Trophoblast cell (in vitro differentiated cells and primary cell): Measurements from ENCODE around the gene MKRN2OS.

Experiments used
- DNase-seq, 2 donors: peaks; one replicate each; pipeline ENCODE4 v3.0.0-alpha.2; 2016
- H2AFZ ChIP-seq: 2 replicates; pipeline ENCODE4 v1.6.1; 2013; ENCODE audit warnings: low read length, moderate library complexity, mild to moderate bottlenecking; ENCODE audit not compliant: insufficient read depth, poor library complexity
- H2AK5ac ChIP-seq: 2 replicates; pipeline ENCODE4 v1.6.1; 2013; ENCODE audit warnings: mild to moderate bottlenecking, low read length
- H2BK120ac ChIP-seq: 2 replicates; pipeline ENCODE4 v1.6.1; 2013; ENCODE audit warnings: low read length, mild to moderate bottlenecking, moderate library complexity; ENCODE audit not compliant: insufficient read depth, poor library complexity
- H2BK12ac ChIP-seq: 2 replicates; pipeline ENCODE4 v1.6.1; 2013; ENCODE audit warnings: mild to moderate bottlenecking, low read length, moderate library complexity
- H2BK5ac ChIP-seq: 2 replicates; pipeline ENCODE4 v1.6.1; 2013; ENCODE audit warnings: low read length, low read depth, moderate library complexity, mild to moderate bottlenecking; ENCODE audit not compliant: poor library complexity
- H3K14ac ChIP-seq: 2 replicates; pipeline ENCODE4 v1.6.1; 2013; ENCODE audit warnings: mild to moderate bottlenecking, low read length
- H3K18ac ChIP-seq: 2 replicates; pipeline ENCODE4 v1.6.1; 2013; ENCODE audit warnings: mild to moderate bottlenecking, low read length
- H3K23ac ChIP-seq: 2 replicates; pipeline ENCODE4 v1.6.1; 2013; ENCODE audit warnings: low read length
- H3K27ac ChIP-seq: 2 replicates; pipeline ENCODE4 v1.5.1; 2013; ENCODE audit warnings: low read depth, mild to moderate bottlenecking, inconsistent platforms, low read length, moderate library complexity
- H3K27me3 ChIP-seq: 2 replicates; pipeline ENCODE4 v1.6.1; 2013; ENCODE audit warnings: inconsistent platforms, mild to moderate bottlenecking, low read length, moderate library complexity; ENCODE audit not compliant: insufficient read depth
- H3K36me3 ChIP-seq, 2 experiments: 1 replicate in 1 of 2; 2 replicates in 1 of 2; pipeline ENCODE4 v1.6.1; 2013; ENCODE audit warnings: low read length in 2 of 2, mild to moderate bottlenecking in 2 of 2, moderate library complexity in 1 of 2; ENCODE audit not compliant: insufficient read depth in 2 of 2, control insufficient read depth in 1 of 2
- H3K4ac ChIP-seq: 2 replicates; pipeline ENCODE4 v1.6.1; 2013; ENCODE audit warnings: low read depth, mild to moderate bottlenecking, low read length, moderate library complexity
- H3K4me1 ChIP-seq, 2 experiments: 1 replicate in 1 of 2; 2 replicates in 1 of 2; pipeline ENCODE4 v1.6.1; 2013; ENCODE audit warnings: low read length in 2 of 2, mild to moderate bottlenecking in 2 of 2, moderate library complexity in 1 of 2; ENCODE audit not compliant: insufficient read depth in 2 of 2, control insufficient read depth in 1 of 2
- H3K4me2 ChIP-seq: 2 replicates; pipeline ENCODE4 v1.6.1; 2013; ENCODE audit warnings: inconsistent platforms, mild to moderate bottlenecking, low read length, moderate library complexity
- H3K4me3 ChIP-seq: 2 replicates; pipeline ENCODE4 v1.5.1; 2013; ENCODE audit warnings: mild to moderate bottlenecking, low read depth, low read length, inconsistent platforms
- H3K79me1 ChIP-seq: one replicate; pipeline ENCODE4 v1.6.1; 2013; ENCODE audit warnings: low read length
- H3K79me2 ChIP-seq: 2 replicates; pipeline ENCODE4 v1.6.1; 2013; ENCODE audit warnings: low read length, mild to moderate bottlenecking; ENCODE audit not compliant: control insufficient read depth, insufficient read depth, poor library complexity
- H3K9ac ChIP-seq: 2 replicates; pipeline ENCODE4 v1.6.1; 2013; ENCODE audit warnings: mild to moderate bottlenecking, low read length
- H3K9me3 ChIP-seq: 2 replicates; pipeline ENCODE4 v1.6.1; 2013; ENCODE audit warnings: low read depth, mild to moderate bottlenecking, control low read depth, inconsistent platforms, low read length; ENCODE audit not compliant: insufficient read depth
- H4K12ac ChIP-seq: 2 replicates; pipeline ENCODE4 v1.6.1; 2013; ENCODE audit warnings: low read depth, mild to moderate bottlenecking, low read length, moderate library complexity
- H4K8ac ChIP-seq: 2 replicates; pipeline ENCODE4 v1.6.1; 2013; ENCODE audit warnings: low read depth, mild to moderate bottlenecking, low read length, moderate library complexity
- H4K91ac ChIP-seq: one replicate; pipeline ENCODE4 v1.6.1; 2013; ENCODE audit warnings: low read depth, mild to moderate bottlenecking, low read length, moderate library complexity
- WGBS: extraction: QIAGEN DNeasy Blood & Tissue Kit; methylation state at CpG from one replicate; pipeline ENCODE4 v1.1.7; 2013; ENCODE audit warnings: missing lambda C conversion rate; ENCODE audit not compliant: insufficient read length, insufficient coverage; ENCODE audit errors: extremely low coverage; 5-methylcytosine and 5-hydroxymethylcytosine counted together

Gene MKRN2OS

DNA sequence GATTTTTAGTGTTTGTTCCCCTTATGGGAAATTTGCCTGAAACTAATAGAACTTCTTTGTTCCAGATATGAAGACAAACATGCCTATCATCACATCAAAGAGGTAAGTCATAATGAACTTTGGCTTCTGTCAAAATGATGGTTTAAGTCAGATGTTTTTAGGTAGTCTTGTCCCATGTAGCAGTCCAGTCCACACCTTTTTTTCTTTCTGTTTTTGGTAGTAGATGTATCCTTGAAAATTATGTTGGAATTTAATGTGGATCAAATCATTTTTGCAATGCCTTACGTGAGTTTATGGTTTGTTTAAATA, 48.9 kb downstream of the MKRN2OS start:
- Histone ChIP-seq H3K9ac (no peak overlapping the region), H4K12ac (no peak overlapping the region), H3K27ac (no peak overlapping the region), H3K4me2 (no peak overlapping the region), H3K14ac (no peak overlapping the region), H3K4ac (no peak overlapping the region), H3K23ac (no peak overlapping the region), H2BK5ac (no peak overlapping the region), H2AFZ (no peak overlapping the region), H3K18ac (no peak overlapping the region), H3K79me1 (no peaks in the 10 kb centered on the region), H4K91ac (no peak overlapping the region), H3K9me3 (no peaks in the 10 kb centered on the region), H4K8ac (no peak overlapping the region), H2BK120ac (no peak overlapping the region), H2BK12ac (no peak overlapping the region), H2AK5ac (no peak overlapping the region), H3K79me2 (no peaks in the 10 kb centered on the region), H3K4me1 (peaks cover 0 to 3% of the 10 kb centered on the region in 2 experiments), H3K27me3 (no peaks in the 10 kb centered on the region), H3K36me3 (peaks cover 8 to 21% of the 10 kb centered on the region in 2 experiments), H3K4me3 (no peak overlapping the region)
- no peak for DNase-seq
- no CpG with 5 or more reads among the region's 1 CpG for WGBS

DNA sequence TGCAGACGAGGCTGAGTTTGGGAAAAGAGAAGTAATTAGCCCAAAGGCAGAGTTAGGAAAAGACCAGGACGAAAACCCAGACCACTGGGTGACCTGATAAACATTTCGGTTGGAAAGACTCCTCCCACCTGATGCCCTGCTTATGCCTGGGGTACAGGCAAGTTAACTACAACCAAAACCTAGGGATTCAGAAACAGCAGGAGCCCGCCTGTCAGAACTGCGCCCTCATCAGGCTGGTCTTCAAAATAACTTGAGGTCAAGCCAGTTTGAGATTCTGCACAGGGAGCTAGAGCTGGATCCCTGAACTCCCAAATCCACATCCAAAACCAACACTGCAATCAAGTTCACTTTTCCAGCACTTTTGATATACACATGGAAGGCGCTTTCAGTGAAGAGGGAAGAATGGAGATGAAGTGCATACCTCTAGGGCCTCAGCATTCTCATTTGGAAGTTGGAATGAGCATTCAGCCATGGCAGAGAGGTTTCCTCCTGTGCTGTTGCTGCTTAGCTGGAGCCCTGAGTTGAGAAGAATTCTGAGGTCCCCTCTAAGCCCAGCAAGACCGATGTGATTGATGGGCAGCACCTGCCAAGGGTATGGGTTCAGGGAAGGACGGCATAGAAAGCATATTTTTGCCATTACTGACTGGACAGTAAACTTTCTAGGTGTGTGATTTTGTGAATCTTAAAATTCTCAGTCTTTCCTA, 49.4 kb downstream of the MKRN2OS start:
- no peak overlapping the region for H3K27ac ChIP-seq
- peaks cover 8 to 21% of the 10 kb centered on the region in 2 experiments for H3K36me3 ChIP-seq
- H3K27me3 ChIP-seq = no peaks in the 10 kb centered on the region
- H3K18ac ChIP-seq = no peak overlapping the region
- no peak overlapping the region for H4K12ac ChIP-seq
- no peak overlapping the region for H2AK5ac ChIP-seq
- H3K4me3 ChIP-seq = no peak overlapping the region
- no peaks in the 10 kb centered on the region for H3K9me3 ChIP-seq
- DNase-seq = no peak
- no peaks in the 10 kb centered on the region for H3K79me1 ChIP-seq
- no peak overlapping the region for H3K4ac ChIP-seq
- H2BK12ac ChIP-seq = no peak overlapping the region
- H2BK120ac ChIP-seq = no peak overlapping the region
- no peak overlapping the region for H3K14ac ChIP-seq
- no peaks in the 10 kb centered on the region for H3K4me1 ChIP-seq
- no CpG with 5 or more reads among the region's 8 CpGs for WGBS
- H3K23ac ChIP-seq = no peak overlapping the region
- H4K8ac ChIP-seq = no peak overlapping the region
- no peak overlapping the region for H3K9ac ChIP-seq
- no peaks in the 10 kb centered on the region for H3K79me2 ChIP-seq
- H2BK5ac ChIP-seq = no peak overlapping the region
- H4K91ac ChIP-seq = no peak overlapping the region
- no peak overlapping the region for H2AFZ ChIP-seq
- no peak overlapping the region for H3K4me2 ChIP-seq

DNA sequence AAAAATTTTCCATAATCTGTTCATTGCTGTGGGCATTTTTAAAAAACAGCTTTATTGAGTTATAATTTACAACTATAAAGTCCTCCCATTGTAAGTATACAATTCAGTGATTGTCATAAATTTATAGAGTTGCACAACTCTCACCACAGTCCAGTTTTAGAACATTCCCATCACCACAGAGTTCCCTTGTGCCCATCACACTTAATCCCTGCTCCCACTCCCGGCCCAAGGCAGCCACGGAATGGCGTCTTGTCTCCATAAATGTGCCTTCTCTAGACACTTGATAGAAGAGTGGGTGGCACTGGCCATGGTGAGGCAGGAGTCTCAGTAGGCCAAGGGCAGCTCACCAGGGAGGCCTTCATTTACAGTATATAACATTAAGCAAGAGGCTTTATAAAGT, 54.8 kb downstream of the MKRN2OS start:
- no peak overlapping the region for H3K4ac ChIP-seq
- no peaks in the 10 kb centered on the region for H3K79me1 ChIP-seq

DNA sequence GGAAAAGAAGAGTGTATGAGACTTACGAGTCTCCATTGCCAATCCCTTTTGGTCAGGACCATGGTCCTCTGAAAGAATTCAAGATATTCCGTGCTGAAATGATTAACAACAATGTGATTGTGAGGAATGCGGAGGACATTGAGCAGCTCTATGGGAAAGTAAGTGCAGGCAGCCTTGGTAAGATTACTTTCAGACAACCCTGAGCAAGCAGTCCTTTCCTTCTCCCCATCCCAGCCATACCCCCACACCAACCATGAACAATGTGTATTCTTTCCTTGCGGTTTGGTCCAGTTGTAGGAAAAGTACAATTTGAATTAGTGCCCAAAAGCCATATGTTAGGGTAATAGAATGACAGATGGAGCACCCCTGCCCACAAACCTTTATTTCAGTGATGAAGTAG, 55.5 kb downstream of the MKRN2OS start:
- Histone ChIP-seq H2BK120ac (no peak overlapping the region), H3K9me3 (no peaks in the 10 kb centered on the region), H4K12ac (no peak overlapping the region), H2AFZ (no peak overlapping the region), H3K79me2 (peaks cover 1% of the 10 kb centered on the region), H3K79me1 (no peaks in the 10 kb centered on the region), H3K23ac (no peak overlapping the region), H2AK5ac (no peak overlapping the region), H3K4me1 (peaks cover 5 to 7% of the 10 kb centered on the region in 2 experiments), H3K27me3 (no peaks in the 10 kb centered on the region), H4K8ac (no peak overlapping the region), H3K14ac (no peak overlapping the region), H3K4me2 (no peak overlapping the region), H3K4me3 (no peak overlapping the region), H4K91ac (no peak overlapping the region), H3K27ac (no peak overlapping the region), H3K18ac (no peak overlapping the region), H3K4ac (no peak overlapping the region), H2BK12ac (no peak overlapping the region), H3K9ac (no peak overlapping the region), H2BK5ac (no peak overlapping the region), H3K36me3 (no peaks in the 10 kb centered on the region)
- no CpG with 5 or more reads among the region's 4 CpGs for WGBS
- DNase-seq = no peak

More for the DNA sequence above, 54.8 kb downstream of the MKRN2OS start:
- H3K79me2 ChIP-seq = no peaks in the 10 kb centered on the region
- no peak overlapping the region for H3K9ac ChIP-seq
- no peak overlapping the region for H2BK5ac ChIP-seq
- WGBS = no CpG with 5 or more reads among the region's 3 CpGs
- no peak overlapping the region for H4K8ac ChIP-seq
- no peak overlapping the region for H3K4me2 ChIP-seq
- H3K36me3 ChIP-seq = no peaks in the 10 kb centered on the region
- H3K27ac ChIP-seq = no peak overlapping the region
- H3K4me3 ChIP-seq = no peak overlapping the region
- no peak overlapping the region for H4K91ac ChIP-seq
- H2BK12ac ChIP-seq = no peak overlapping the region
- no peak overlapping the region for H4K12ac ChIP-seq
- no peak overlapping the region for H2BK120ac ChIP-seq
- H3K27me3 ChIP-seq = no peaks in the 10 kb centered on the region
- no peak overlapping the region for H2AFZ ChIP-seq
- H3K18ac ChIP-seq = no peak overlapping the region
- H3K4me1 ChIP-seq = peaks cover 3 to 5% of the 10 kb centered on the region in 2 experiments
- no peak overlapping the region for H2AK5ac ChIP-seq
- no peak overlapping the region for H3K23ac ChIP-seq
- no peak for DNase-seq
- H3K14ac ChIP-seq = no peak overlapping the region
- H3K9me3 ChIP-seq = no peaks in the 10 kb centered on the region
